ENCODE data around the gene GALNT14. TPM values are rescaled to one million over a fixed set of nuclear protein-coding genes. Genes with fewer than 3 reads are reported as not detected.

Gene GALNT14
- total RNA-seq, 1 donor, result not detected

GRCh38 chr2:30985493-30986230, 152.6 kb downstream of the GALNT14 start:
- no peak overlapping the region for H3K4me2 ChIP-seq (ENCODE audit: insufficient read depth, low read length)
- no peak for DNase-seq (ENCODE audit: insufficient read length, low spot score, missing footprints)
- no peaks in the 10 kb centered on the region for H3K36me3 ChIP-seq (ENCODE audit: insufficient read depth, low read length)
- TF ChIP-seq CTCF (IDR thresholded peaks at IDR 0.05; ENCODE audit: extremely low read depth, low read depth, low read length), result no peak
- no peak overlapping the region for H3K27ac ChIP-seq (ENCODE audit: low read depth, low read length)
- H3K4me1 ChIP-seq (ENCODE audit: insufficient read depth, low read length), result no peaks in the 10 kb centered on the region
- no peaks in the 10 kb centered on the region for H3K9me3 ChIP-seq (ENCODE audit: low read depth, low read length)
- H4K20me1 ChIP-seq (ENCODE audit: insufficient read depth, low read length), result no peaks in the 10 kb centered on the region
- no peak overlapping the region for H3K4me3 ChIP-seq (ENCODE audit: insufficient read depth, low read length)
- H3K79me2 ChIP-seq (ENCODE audit: insufficient read depth, low read length), result no peaks in the 10 kb centered on the region
- no peaks in the 10 kb centered on the region for H3K27me3 ChIP-seq (ENCODE audit: insufficient read depth, low read length)
- H2AFZ ChIP-seq (ENCODE audit: low read length), result no peak overlapping the region

GRCh38 chr2:30984148-30984547, 154.1 kb downstream of the GALNT14 start:
- DNase-seq (ENCODE audit: insufficient read length, low spot score, missing footprints), result no peak
- Histone ChIP-seq H3K79me2 (ENCODE audit: insufficient read depth, low read length) (no peaks in the 10 kb centered on the region), H4K20me1 (ENCODE audit: insufficient read depth, low read length) (no peaks in the 10 kb centered on the region), H3K27ac (ENCODE audit: low read depth, low read length) (no peak overlapping the region), H3K36me3 (ENCODE audit: insufficient read depth, low read length) (no peaks in the 10 kb centered on the region), H3K9me3 (ENCODE audit: low read depth, low read length) (no peaks in the 10 kb centered on the region), H3K4me2 (ENCODE audit: insufficient read depth, low read length) (no peak overlapping the region), H3K4me1 (ENCODE audit: insufficient read depth, low read length) (no peaks in the 10 kb centered on the region), H3K4me3 (ENCODE audit: insufficient read depth, low read length) (no peak overlapping the region), H3K27me3 (ENCODE audit: insufficient read depth, low read length) (no peaks in the 10 kb centered on the region), H2AFZ (ENCODE audit: low read length) (no peak overlapping the region)
- TF ChIP-seq CTCF (IDR thresholded peaks at IDR 0.05; ENCODE audit: extremely low read depth, low read depth, low read length), result no peak

GRCh38 chr2:30981510-30981909, 156.7 kb downstream of the GALNT14 start:
- no peak overlapping the region for H3K4me2 ChIP-seq (ENCODE audit: insufficient read depth, low read length)

More at GRCh38 chr2:30981510-30981909, 156.7 kb downstream of the GALNT14 start:
- H3K27me3 ChIP-seq (ENCODE audit: insufficient read depth, low read length), result no peaks in the 10 kb centered on the region
- no peaks in the 10 kb centered on the region for H3K4me1 ChIP-seq (ENCODE audit: insufficient read depth, low read length)
- H3K79me2 ChIP-seq (ENCODE audit: insufficient read depth, low read length), result no peaks in the 10 kb centered on the region
- no peak overlapping the region for H3K4me3 ChIP-seq (ENCODE audit: insufficient read depth, low read length)
- no peaks in the 10 kb centered on the region for H4K20me1 ChIP-seq (ENCODE audit: insufficient read depth, low read length)
- no peak overlapping the region for H3K27ac ChIP-seq (ENCODE audit: low read depth, low read length)
- H3K36me3 ChIP-seq (ENCODE audit: insufficient read depth, low read length), result no peaks in the 10 kb centered on the region
- TF ChIP-seq CTCF (IDR thresholded peaks at IDR 0.05; ENCODE audit: extremely low read depth, low read depth, low read length), result no peak
- DNase-seq (ENCODE audit: insufficient read length, low spot score, missing footprints), result no peak
- no peak overlapping the region for H2AFZ ChIP-seq (ENCODE audit: low read length)
- H3K9me3 ChIP-seq (ENCODE audit: low read depth, low read length), result no peaks in the 10 kb centered on the region

Data from osteoblast (primary cell).